ENCODE data around the gene LSP1. TPM values are rescaled to one million over a fixed set of nuclear protein-coding genes. Genes with fewer than 3 reads are reported as not detected.

LSP1 gene
- total and polyA plus RNA-seq, 2 of the 13 experiments (the other 11 are each of a cell fraction or from before 2014, with no cell fraction given), result 0.59 to 1.00 TPM

DNA sequence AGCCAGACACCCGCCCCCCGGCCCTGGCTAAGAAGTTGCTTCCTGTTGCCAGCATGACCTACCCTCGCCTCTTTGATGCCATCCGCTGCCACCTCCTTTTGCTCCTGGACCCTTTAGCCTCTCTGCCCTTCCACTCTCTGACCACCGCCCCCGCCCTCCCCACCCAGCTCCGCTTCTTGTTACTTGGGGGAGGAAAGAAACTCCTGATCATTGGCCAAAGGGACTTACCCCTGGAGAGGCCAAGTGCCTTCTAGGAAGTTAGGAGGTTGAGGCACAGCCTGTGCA, 38.9 kb downstream of the LSP1 start, which contains the start of gene PRR33:
TSS of gene PRR33 (minus strand) at position 65 of the 285 bp plus-strand sequence. CDS start 1,311 bp downstream, outside the sequence.
- Histone ChIP-seq H3K4me3 (replicated peaks in 1 of 3; ENCODE audit: insufficient read depth in 1 of 3, low read depth in 2 of 3, low read length in 3 of 3) (no peak within 1 kb of the TSS), H3K27me3 (ENCODE audit: control insufficient read depth in 1 of 2, insufficient read depth in 2 of 2, low read length in 2 of 2) (peaks cover 15 to 62% of the 10 kb centered on the region in 2 experiments), H3K27ac (ENCODE audit: extremely low read length, insufficient read depth, low read length) (no peak within 1 kb of the TSS), H3K9ac (ENCODE audit: insufficient read depth, low read depth, low read length) (no peak within 1 kb of the TSS), H2AFZ (ENCODE audit: low read length) (no peak within 1 kb of the TSS), H4K20me1 (ENCODE audit: insufficient read depth, low read length) (no peaks in the 10 kb centered on the region), H3K79me2 (ENCODE audit: insufficient read depth, low read length) (no peaks in the 10 kb centered on the region), H3K4me1 (ENCODE audit: insufficient read depth, low read length) (no peaks in the 10 kb centered on the region), H3K36me3 (replicated peaks in 1 of 2; ENCODE audit: control insufficient read depth in 1 of 2, insufficient read depth in 2 of 2, low read length in 2 of 2) (no peaks in the 10 kb centered on the region), H3K9me3 (ENCODE audit: low read length) (no peaks in the 10 kb centered on the region), H3K4me2 (ENCODE audit: low read depth, low read length) (no peak within 1 kb of the TSS)
- TF ChIP-seq POLR2A (IDR thresholded peaks at IDR 0.05; ENCODE audit: insufficient read depth in 1 of 2, low read depth in 2 of 2, low read length in 2 of 2) (no peak), SRF (IDR thresholded peaks at IDR 0.05; ENCODE audit: low read depth, low read length) (no peak), CHD2 (IDR thresholded peaks at IDR 0.05; ENCODE audit: low read depth, low read length) (no peak), TRIM24 (CRISPR knock-in tag; IDR thresholded peaks at IDR 0.05) (no peak), ZNF547 (CRISPR knock-in tag; IDR thresholded peaks at IDR 0.05) (no peak), ZNF382 (CRISPR knock-in tag; IDR thresholded peaks at IDR 0.05; ENCODE audit: borderline replicate concordance) (no peak), ZNF431 (CRISPR knock-in tag; IDR thresholded peaks at IDR 0.05; ENCODE audit: borderline replicate concordance, low read depth) (no peak), KDM2A (CRISPR knock-in tag; IDR thresholded peaks at IDR 0.05; ENCODE audit: borderline replicate concordance, low read depth) (no peak), SUZ12 (IDR thresholded peaks at IDR 0.05; ENCODE audit: low read depth, low read length) (no peak), ZSCAN21 (CRISPR knock-in tag; IDR thresholded peaks at IDR 0.05; ENCODE audit: borderline replicate concordance) (no peak), FOXA1 (IDR thresholded peaks at IDR 0.05) (no peak), FOXA1 (CRISPR knock-in tag; IDR thresholded peaks at IDR 0.05) (no peak)
- TF ChIP-seq, protein P1, sequence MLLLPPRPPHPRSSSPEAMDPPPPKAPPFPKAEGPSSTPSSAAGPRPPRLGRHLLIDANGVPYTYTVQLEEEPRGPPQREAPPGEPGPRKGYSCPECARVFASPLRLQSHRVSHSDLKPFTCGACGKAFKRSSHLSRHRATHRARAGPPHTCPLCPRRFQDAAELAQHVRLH (CRISPR knock-in tag; IDR thresholded peaks at IDR 0.05; ENCODE audit: borderline replicate concordance, low read depth), result no peak
- TF ChIP-seq, protein P2, sequence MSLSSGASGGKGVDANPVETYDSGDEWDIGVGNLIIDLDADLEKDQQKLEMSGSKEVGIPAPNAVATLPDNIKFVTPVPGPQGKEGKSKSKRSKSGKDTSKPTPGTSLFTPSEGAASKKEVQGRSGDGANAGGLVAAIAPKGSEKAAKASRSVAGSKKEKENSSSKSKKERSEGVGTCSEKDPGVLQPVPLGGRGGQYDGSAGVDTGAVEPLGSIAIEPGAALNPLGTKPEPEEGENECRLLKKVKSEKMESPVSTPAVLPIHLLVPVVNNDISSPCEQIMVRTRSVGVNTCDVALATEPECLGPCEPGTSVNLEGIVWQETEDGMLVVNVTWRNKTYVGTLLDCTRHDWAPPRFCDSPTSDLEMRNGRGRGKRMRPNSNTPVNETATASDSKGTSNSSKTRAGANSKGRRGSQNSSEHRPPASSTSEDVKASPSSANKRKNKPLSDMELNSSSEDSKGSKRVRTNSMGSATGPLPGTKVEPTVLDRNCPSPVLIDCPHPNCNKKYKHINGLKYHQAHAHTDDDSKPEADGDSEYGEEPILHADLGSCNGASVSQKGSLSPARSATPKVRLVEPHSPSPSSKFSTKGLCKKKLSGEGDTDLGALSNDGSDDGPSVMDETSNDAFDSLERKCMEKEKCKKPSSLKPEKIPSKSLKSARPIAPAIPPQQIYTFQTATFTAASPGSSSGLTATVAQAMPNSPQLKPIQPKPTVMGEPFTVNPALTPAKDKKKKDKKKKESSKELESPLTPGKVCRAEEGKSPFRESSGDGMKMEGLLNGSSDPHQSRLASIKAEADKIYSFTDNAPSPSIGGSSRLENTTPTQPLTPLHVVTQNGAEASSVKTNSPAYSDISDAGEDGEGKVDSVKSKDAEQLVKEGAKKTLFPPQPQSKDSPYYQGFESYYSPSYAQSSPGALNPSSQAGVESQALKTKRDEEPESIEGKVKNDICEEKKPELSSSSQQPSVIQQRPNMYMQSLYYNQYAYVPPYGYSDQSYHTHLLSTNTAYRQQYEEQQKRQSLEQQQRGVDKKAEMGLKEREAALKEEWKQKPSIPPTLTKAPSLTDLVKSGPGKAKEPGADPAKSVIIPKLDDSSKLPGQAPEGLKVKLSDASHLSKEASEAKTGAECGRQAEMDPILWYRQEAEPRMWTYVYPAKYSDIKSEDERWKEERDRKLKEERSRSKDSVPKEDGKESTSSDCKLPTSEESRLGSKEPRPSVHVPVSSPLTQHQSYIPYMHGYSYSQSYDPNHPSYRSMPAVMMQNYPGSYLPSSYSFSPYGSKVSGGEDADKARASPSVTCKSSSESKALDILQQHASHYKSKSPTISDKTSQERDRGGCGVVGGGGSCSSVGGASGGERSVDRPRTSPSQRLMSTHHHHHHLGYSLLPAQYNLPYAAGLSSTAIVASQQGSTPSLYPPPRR (CRISPR knock-in tag; IDR thresholded peaks at IDR 0.05; ENCODE audit: borderline replicate concordance), result no peak
- TF ChIP-seq, protein P3, sequence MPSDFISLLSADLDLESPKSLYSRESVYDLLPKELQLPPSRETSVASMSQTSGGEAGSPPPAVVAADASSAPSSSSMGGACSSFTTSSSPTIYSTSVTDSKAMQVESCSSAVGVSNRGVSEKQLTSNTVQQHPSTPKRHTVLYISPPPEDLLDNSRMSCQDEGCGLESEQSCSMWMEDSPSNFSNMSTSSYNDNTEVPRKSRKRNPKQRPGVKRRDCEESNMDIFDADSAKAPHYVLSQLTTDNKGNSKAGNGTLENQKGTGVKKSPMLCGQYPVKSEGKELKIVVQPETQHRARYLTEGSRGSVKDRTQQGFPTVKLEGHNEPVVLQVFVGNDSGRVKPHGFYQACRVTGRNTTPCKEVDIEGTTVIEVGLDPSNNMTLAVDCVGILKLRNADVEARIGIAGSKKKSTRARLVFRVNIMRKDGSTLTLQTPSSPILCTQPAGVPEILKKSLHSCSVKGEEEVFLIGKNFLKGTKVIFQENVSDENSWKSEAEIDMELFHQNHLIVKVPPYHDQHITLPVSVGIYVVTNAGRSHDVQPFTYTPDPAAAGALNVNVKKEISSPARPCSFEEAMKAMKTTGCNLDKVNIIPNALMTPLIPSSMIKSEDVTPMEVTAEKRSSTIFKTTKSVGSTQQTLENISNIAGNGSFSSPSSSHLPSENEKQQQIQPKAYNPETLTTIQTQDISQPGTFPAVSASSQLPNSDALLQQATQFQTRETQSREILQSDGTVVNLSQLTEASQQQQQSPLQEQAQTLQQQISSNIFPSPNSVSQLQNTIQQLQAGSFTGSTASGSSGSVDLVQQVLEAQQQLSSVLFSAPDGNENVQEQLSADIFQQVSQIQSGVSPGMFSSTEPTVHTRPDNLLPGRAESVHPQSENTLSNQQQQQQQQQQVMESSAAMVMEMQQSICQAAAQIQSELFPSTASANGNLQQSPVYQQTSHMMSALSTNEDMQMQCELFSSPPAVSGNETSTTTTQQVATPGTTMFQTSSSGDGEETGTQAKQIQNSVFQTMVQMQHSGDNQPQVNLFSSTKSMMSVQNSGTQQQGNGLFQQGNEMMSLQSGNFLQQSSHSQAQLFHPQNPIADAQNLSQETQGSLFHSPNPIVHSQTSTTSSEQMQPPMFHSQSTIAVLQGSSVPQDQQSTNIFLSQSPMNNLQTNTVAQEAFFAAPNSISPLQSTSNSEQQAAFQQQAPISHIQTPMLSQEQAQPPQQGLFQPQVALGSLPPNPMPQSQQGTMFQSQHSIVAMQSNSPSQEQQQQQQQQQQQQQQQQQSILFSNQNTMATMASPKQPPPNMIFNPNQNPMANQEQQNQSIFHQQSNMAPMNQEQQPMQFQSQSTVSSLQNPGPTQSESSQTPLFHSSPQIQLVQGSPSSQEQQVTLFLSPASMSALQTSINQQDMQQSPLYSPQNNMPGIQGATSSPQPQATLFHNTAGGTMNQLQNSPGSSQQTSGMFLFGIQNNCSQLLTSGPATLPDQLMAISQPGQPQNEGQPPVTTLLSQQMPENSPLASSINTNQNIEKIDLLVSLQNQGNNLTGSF (CRISPR knock-in tag; IDR thresholded peaks at IDR 0.05), result no peak
- ATAC-seq, result no peak
- CTCF ChIA-PET (ENCODE audit: low intra/inter-chr PET ratio, low total read pairs), result no interaction called here
- BruUV-seq (replicated peaks), result no TSS peak
- POLR2A ChIA-PET, result no interaction called here
- intact Hi-C loops (cut with micrococcal nuclease; ENCODE audit: unreplicated experiment) (no loop called here), in situ Hi-C loops (cut with HindIII; ENCODE audit: extremely low pct_ligation_motif_present, low pct_unique_long_range_greater_than_20kb) (no loop called here)
- no peak for FAIRE-seq
- 58% methylated on average over 7 of the region's 7 CpGs for WGBS (ENCODE audit: low lambda C conversion rate)
- no peak for DNase-seq (ENCODE audit: low spot score)

Measured in HepG2 (cell line).